H9 (cell line): ENCODE measurements around the gene NT5C1B. TPM values are rescaled to one million over a fixed set of nuclear protein-coding genes. Genes with fewer than 3 reads are reported as not detected.

Source experiments
- DNase-seq: peaks from one replicate; pipeline ENCODE4 v3.0.0-alpha.2; 2017
- H2AFZ ChIP-seq: one replicate; pipeline ENCODE4 v1.6.1; 2013; ENCODE audit warnings: mild to moderate bottlenecking, low read length, control low read depth, moderate library complexity
- H2AK5ac ChIP-seq: 2 replicates; pipeline ENCODE4 v1.6.1; 2013; ENCODE audit warnings: low read length, control low read depth, mixed read lengths; ENCODE audit not compliant: insufficient read length
- H2BK120ac ChIP-seq: one replicate; pipeline ENCODE4 v1.6.1; 2013; ENCODE audit warnings: low read depth, mild to moderate bottlenecking, low read length, control low read depth, inconsistent platforms; ENCODE audit not compliant: poor library complexity, severe bottlenecking
- H2BK12ac ChIP-seq: 2 replicates; pipeline ENCODE4 v1.6.1; 2013; ENCODE audit warnings: low read length, control low read depth, mixed read lengths, low read depth; ENCODE audit not compliant: insufficient read length
- H2BK15ac ChIP-seq: 2 replicates; pipeline ENCODE4 v1.6.1; 2013; ENCODE audit warnings: low read depth, low read length, control low read depth
- H2BK20ac ChIP-seq: one replicate; pipeline ENCODE4 v1.6.1; 2013; ENCODE audit warnings: low read depth, mild to moderate bottlenecking, low read length, control low read depth, inconsistent platforms; ENCODE audit not compliant: poor library complexity, severe bottlenecking
- H2BK5ac ChIP-seq: 2 replicates; pipeline ENCODE4 v1.6.1; 2013; ENCODE audit warnings: low read length, control low read depth, mixed read lengths; ENCODE audit not compliant: insufficient read length
- H3K14ac ChIP-seq: 2 replicates; pipeline ENCODE4 v1.6.1; 2013; ENCODE audit warnings: low read length, control low read depth; ENCODE audit not compliant: insufficient read depth
- H3K18ac ChIP-seq: 2 replicates; pipeline ENCODE4 v1.6.1; 2013; ENCODE audit warnings: low read depth, mild to moderate bottlenecking, mixed read lengths, low read length, control low read depth; ENCODE audit not compliant: insufficient read length
- H3K23ac ChIP-seq: 2 replicates; pipeline ENCODE4 v1.6.1; 2013; ENCODE audit warnings: low read length, control low read depth, mixed read lengths, low read depth; ENCODE audit not compliant: insufficient read length
- H3K23me2 ChIP-seq: 2 replicates; pipeline ENCODE4 v1.6.1; 2013; ENCODE audit warnings: low read depth, mild to moderate bottlenecking, mixed read lengths, low read length, control low read depth; ENCODE audit not compliant: insufficient read length, poor library complexity, severe bottlenecking
- H3K27ac ChIP-seq: 2 replicates; pipeline ENCODE4 v1.5.1; 2013; ENCODE audit warnings: low read length, control low read depth, mixed read lengths, low read depth; ENCODE audit not compliant: insufficient read length
- H3K27me3 ChIP-seq: 2 replicates; pipeline ENCODE4 v1.6.1; 2013; ENCODE audit warnings: low read length, control low read depth, inconsistent platforms; ENCODE audit not compliant: insufficient read depth
- H3K4ac ChIP-seq: 2 replicates; pipeline ENCODE4 v1.6.1; 2013; ENCODE audit warnings: low read depth, mild to moderate bottlenecking, control low read depth, inconsistent platforms, low read length, moderate library complexity
- H3K4me1 ChIP-seq: 2 replicates; pipeline ENCODE4 v1.6.1; 2013; ENCODE audit warnings: low read length, control low read depth, inconsistent platforms; ENCODE audit not compliant: insufficient read depth
- H3K4me2 ChIP-seq: 2 replicates; pipeline ENCODE4 v1.6.1; 2013; ENCODE audit warnings: low read length, control low read depth, mixed read lengths; ENCODE audit not compliant: insufficient read length, insufficient read depth
- H3K56ac ChIP-seq: 2 replicates; pipeline ENCODE4 v1.6.1; 2013; ENCODE audit warnings: low read depth, mild to moderate bottlenecking, mixed read lengths, low read length, control low read depth; ENCODE audit not compliant: insufficient read length
- H3K79me1 ChIP-seq: 2 replicates; pipeline ENCODE4 v1.6.1; 2013; ENCODE audit warnings: low read depth, mild to moderate bottlenecking, moderate library complexity, low read length, control low read depth, inconsistent platforms; ENCODE audit not compliant: insufficient read depth, poor library complexity, severe bottlenecking
- H3K79me2 ChIP-seq: 2 replicates; pipeline ENCODE4 v1.6.1; 2013; ENCODE audit warnings: low read length, control low read depth, inconsistent platforms; ENCODE audit not compliant: insufficient read depth
- H3K9ac ChIP-seq: 2 replicates; pipeline ENCODE4 v1.6.1; 2013; ENCODE audit warnings: low read length, control low read depth, mixed read lengths; ENCODE audit not compliant: insufficient read length; ENCODE audit errors: extremely low read depth
- H3K9me3 ChIP-seq: one replicate; pipeline ENCODE4 v1.6.1; 2013; ENCODE audit warnings: low read depth, low read length, inconsistent platforms; ENCODE audit not compliant: control insufficient read depth
- H3T11ph ChIP-seq: one replicate; pipeline ENCODE4 v1.6.1; 2013; ENCODE audit warnings: mild to moderate bottlenecking, low read length, control low read depth, inconsistent platforms
- H4K20me1 ChIP-seq: one replicate; pipeline ENCODE4 v1.6.1; 2013; ENCODE audit not compliant: control insufficient read depth, insufficient read length, insufficient read depth
- H4K5ac ChIP-seq: 2 replicates; pipeline ENCODE4 v1.6.1; 2013; ENCODE audit warnings: low read depth, mild to moderate bottlenecking, mixed read lengths, low read length, control low read depth; ENCODE audit not compliant: insufficient read length
- H4K8ac ChIP-seq: replicated peaks from 2 replicates; pipeline ENCODE4 v1.6.1; 2013; ENCODE audit warnings: low read length, control low read depth, mixed read lengths, low read depth; ENCODE audit not compliant: insufficient read length
- H4K91ac ChIP-seq: 2 replicates; pipeline ENCODE4 v1.6.1; 2013; ENCODE audit warnings: low read depth, mild to moderate bottlenecking, moderate library complexity, mixed read lengths, low read length, control low read depth; ENCODE audit not compliant: insufficient read length
- H3K27ac Mint-ChIP-seq, 3 experiments: 2 replicates in 2 of 3; 3 replicates in 1 of 3; pipeline ENCODE4 v1.8.0; 2020 to 2021; ENCODE audit warnings: mixed read lengths in 3 of 3, mild to moderate bottlenecking in 1 of 3, moderate library complexity in 1 of 3
- H3K27me3 Mint-ChIP-seq: 2 replicates; pipeline ENCODE4 v1.8.0; 2021; ENCODE audit warnings: low read depth, mild to moderate bottlenecking, moderate library complexity, mixed read lengths
- H3K36me3 Mint-ChIP-seq, 3 experiments: 2 replicates in 2 of 3; 3 replicates in 1 of 3; pipeline ENCODE4 v1.8.0; 2020 to 2021; ENCODE audit warnings: low read depth in 3 of 3, mixed read lengths in 3 of 3; ENCODE audit not compliant: insufficient read depth in 1 of 3
- H3K4me1 Mint-ChIP-seq, 2 experiments: 2 replicates each; pipeline ENCODE4 v1.8.0; 2020; ENCODE audit warnings: mixed read lengths in 2 of 2
- H3K4me3 Mint-ChIP-seq, 2 experiments: 2 replicates in 1 of 2; 3 replicates in 1 of 2; pipeline ENCODE4 v1.8.0; 2020 to 2021; ENCODE audit warnings: mild to moderate bottlenecking in 2 of 2, mixed read lengths in 2 of 2, moderate library complexity in 1 of 2
- H3K9me3 Mint-ChIP-seq, 2 experiments: 2 replicates in 1 of 2; 3 replicates in 1 of 2; pipeline ENCODE4 v1.8.0; 2020; ENCODE audit warnings: mild to moderate bottlenecking in 2 of 2, mixed read lengths in 2 of 2, moderate library complexity in 1 of 2
- CTCF ChIP-seq: fragments of 200-600 bp; sonication (generic); conservative IDR thresholded peaks from 3 replicates; pipeline ENCODE4 v1.8.0; 2021; ENCODE audit warnings: antibody characterized with exemption, mild to moderate bottlenecking
- WGBS: extraction: QIAGEN DNeasy Blood & Tissue Kit; methylation state at CpG from one replicate; pipeline ENCODE4 v1.1.7; 2013; ENCODE audit warnings: missing lambda C conversion rate, low lambda C conversion rate, mixed read lengths; ENCODE audit not compliant: insufficient read length; ENCODE audit errors: extremely low coverage; 5-methylcytosine and 5-hydroxymethylcytosine counted together
- total RNA-seq: library from RNA; stranded (reverse); gene quantifications from 2 replicates; pipeline ENCODE4 v1.2.1, GENCODE V29; 2021

NT5C1B gene
- total RNA-seq, 1 experiment from 2014 or later: not detected

GRCh38 chr2:18626256-18626668 is 36.9 kb upstream of the NT5C1B start:
- Mint-ChIP-seq H3K27ac (no peak overlapping the region), H3K27me3 (no peaks in the 10 kb centered on the region; the same call in 1 of the 2 replicates), H3K4me1 (no peaks in the 10 kb centered on the region), H3K4me3 (no peak overlapping the region), H3K36me3 (peaks cover 0 to 3% (median 0%) of the 10 kb centered on the region in 3 experiments; a peak in 1 of 7 replicates), H3K9me3 (peaks cover 2 to 4% of the 10 kb centered on the region in 2 experiments)
- H3K23me2 ChIP-seq: no peaks in the 10 kb centered on the region
- no peaks in the 10 kb centered on the region for H3K79me2 ChIP-seq
- H3K9me3 ChIP-seq: no peaks in the 10 kb centered on the region
- no peak overlapping the region for H3K23ac ChIP-seq
- no peak overlapping the region for H4K5ac ChIP-seq
- H3K56ac ChIP-seq: no peak overlapping the region
- no peak overlapping the region for H3K9ac ChIP-seq
- no peaks in the 10 kb centered on the region for H3K4me1 ChIP-seq
- H2BK120ac ChIP-seq: no peak overlapping the region
- no peak overlapping the region for H2BK5ac ChIP-seq
- no peak overlapping the region for H2BK12ac ChIP-seq
- no peak overlapping the region for H4K91ac ChIP-seq
- no CpG with 5 or more reads among the region's 2 CpGs for WGBS
- no peak for DNase-seq
- no peak overlapping the region for H2AFZ ChIP-seq
- no peak overlapping the region for H2BK15ac ChIP-seq
- H3K4me2 ChIP-seq: no peak overlapping the region
- H3K18ac ChIP-seq: no peak overlapping the region
- H3K27ac ChIP-seq: no peak overlapping the region
- H3K27me3 ChIP-seq: no peaks in the 10 kb centered on the region
- no peaks in the 10 kb centered on the region for H4K20me1 ChIP-seq
- no peak overlapping the region for H2BK20ac ChIP-seq
- H3T11ph ChIP-seq: no peak overlapping the region
- H2AK5ac ChIP-seq: no peak overlapping the region
- TF ChIP-seq CTCF: no peak
- no peaks in the 10 kb centered on the region for H3K79me1 ChIP-seq
- H3K14ac ChIP-seq: no peak overlapping the region
- no peak overlapping the region for H4K8ac ChIP-seq
- no peak overlapping the region for H3K4ac ChIP-seq
